ENCODE data around the gene ACIN1. TPM values are rescaled to one million over a fixed set of nuclear protein-coding genes. Genes with fewer than 3 reads are reported as not detected.
"Not testable (repeated sequence)": the region's sequence is repeated elsewhere in the genome, so short reads cannot be mapped to it uniquely, and the experiment has no call there.

ACIN1 gene
- total RNA-seq, 2 donors from 2014 or later = 110 to 119 TPM

DNA sequence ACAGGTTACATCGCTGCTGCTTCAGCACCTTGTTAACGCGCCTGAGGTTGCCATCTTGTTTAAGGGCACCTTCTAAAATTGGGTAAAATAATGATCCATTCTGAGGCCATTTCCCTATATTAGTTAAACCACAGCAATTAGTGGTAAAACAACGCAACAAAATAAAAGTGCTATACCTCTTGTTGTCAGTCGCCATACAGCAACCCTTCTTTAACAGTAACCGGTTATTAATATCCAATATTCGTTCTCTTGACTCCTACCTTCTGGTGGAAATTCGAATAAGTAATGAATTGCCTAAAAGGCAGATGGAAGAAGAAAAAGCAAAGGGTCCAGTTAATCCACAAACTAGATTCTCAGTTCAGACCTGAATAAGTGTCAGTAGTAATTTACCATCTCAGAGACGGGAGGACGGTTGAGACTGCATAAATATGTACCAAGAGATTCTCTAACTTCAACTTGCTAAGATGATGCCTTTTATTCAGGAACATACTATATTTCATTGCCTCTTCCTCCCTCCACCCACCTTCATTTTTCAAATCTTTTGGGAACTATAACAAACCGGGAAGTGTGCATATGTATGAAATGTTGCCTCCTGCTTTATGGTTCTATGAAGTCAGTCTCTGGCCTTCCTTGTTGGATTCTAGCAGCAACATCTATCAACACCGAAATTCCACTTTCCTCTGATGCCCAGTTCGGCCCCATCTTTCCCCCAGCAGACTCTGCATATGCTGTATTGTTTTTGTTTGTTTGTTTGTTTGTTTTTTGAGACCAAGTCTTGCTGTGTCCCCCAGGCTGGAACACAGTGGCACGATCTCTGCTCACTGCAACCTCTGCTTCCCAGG lies 59.4 kb downstream of the ACIN1 start:
- no peak for DNase-seq
- intact Hi-C loops (cut with DNase I, micrococcal nuclease) = no loop called here
- ATAC-seq = no peak

DNA sequence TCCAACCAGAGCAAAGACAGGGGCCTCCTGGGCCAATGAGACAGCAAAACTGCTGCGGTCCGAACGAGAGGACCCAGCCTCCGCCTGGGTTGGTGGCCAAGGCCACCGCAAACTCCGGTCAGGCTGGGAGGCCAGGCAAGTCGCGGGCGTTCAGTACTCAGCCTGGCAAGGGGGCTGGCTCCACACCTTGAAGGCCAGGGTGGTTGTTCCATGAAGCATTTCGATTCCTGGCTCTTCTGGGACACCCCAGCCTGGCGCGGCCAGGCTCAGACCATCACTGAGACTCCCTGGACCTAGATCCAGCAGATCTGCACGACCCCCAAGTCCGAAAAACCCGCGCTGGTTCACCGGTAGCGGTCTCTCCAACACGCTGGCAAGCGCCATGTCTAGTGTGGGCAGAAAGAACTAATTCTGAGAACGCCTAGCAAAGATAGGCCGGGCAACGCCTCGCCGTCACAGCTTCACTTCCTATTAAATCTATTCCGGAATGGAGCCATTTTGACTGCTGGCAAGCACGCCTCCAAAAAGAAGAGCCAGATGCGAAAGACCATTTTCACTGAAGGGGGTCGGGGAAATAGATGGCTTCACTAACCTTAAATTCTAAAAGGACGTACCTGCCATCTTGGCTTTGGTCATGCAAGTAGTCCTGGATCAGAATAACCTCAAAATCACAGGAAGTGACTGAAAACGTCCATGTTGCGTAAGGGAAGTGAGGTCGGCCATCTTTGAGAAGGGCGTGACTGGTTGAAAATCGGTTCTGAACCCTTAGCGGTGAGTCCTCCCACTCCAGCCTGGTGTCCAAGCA lies 60.2 kb downstream of the ACIN1 start, which contains the start of gene PSMB5:
Gene PSMB5, minus strand, starts transcription at position 403 of the 805 bp plus-strand sequence. Its CDS starts 19 bp downstream, at position 384.
- intact Hi-C loops (cut with DNase I, micrococcal nuclease) = no loop called here
- DNase-seq (peak; percentile 89 to 91), ATAC-seq (peak; percentile 97)

DNA sequence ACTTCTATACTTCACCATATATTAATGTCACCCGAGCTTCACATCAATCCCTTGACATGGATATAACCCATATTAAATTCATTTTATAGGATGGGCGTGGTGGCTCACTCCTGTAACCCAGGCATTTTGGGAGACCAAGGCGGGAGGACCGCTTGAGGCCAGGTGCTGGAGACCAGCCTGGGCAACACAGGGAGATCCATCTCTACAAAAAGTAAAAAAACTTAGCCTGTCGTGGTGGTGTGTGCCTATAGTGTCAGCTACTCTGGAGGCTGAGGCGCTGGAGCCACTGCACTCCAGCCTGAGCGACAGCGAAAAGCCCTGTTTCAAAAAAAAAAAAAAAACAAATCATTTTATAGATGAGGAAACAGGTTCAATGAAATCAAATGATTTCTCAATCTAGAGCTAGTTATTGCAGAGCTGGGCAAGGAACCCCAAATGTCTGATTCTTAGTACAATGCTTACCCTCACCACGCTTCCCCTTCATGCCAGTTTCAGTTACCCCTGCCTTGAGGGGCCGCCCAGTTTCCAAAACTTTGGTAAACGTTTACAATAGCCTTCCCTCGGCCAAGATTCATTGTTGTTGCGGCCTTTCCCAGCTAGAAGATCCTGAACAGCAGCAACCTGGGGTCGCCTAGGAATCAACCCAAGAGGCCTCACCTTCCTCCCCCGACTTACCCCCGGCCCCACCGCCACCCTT lies 61.0 kb downstream of the ACIN1 start:
- intact Hi-C loops (cut with DNase I, micrococcal nuclease) = no loop called here
- DNase-seq (no peak), ATAC-seq (no peak)

DNA sequence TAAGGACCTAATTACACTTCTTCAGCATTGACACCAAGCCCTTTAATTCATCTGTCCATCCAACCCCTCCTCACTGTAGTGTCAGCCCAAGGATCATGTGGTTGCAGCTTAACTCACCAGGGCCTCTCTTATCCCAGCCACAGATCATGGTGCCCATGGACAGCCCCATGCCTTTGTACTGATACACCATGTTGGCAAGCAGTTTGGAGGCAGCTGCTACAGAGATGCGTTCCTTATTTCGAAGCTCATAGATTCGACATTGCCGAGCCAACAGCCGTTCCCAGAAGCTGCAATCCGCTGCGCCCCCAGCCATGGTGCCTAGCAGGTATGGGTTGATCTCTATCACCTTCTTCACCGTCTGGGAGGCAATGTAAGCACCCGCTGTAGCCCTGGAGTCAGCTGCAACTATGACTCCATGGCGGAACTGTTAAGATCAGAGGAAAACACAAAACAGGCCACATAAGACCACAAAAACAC lies 61.6 kb downstream of the ACIN1 start:
- DNase-seq (no peak), ATAC-seq (no peak)
- intact Hi-C loops (cut with DNase I, micrococcal nuclease) = no loop called here

DNA sequence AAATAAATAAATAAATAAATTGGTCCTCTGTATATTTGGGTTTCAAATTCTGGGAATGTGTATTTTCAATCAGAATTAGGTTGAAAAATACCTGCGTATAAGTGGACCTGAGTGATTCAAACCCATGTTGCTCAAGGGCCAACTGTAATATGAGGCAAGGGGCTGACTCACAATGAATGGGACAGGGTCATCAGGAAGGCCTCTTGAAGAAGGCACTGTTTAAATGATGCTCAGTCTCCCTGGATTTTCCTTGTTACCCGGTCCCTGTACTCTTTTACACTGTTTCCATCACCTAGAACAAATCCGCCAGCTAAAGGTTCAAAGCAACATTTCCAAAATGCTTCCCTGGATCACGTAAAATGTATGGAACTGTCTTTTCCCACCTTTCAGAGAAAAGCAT lies 64.0 kb downstream of the ACIN1 start:
- ATAC-seq = no peak
- intact Hi-C loops (cut with DNase I, micrococcal nuclease) = no loop called here

DNA sequence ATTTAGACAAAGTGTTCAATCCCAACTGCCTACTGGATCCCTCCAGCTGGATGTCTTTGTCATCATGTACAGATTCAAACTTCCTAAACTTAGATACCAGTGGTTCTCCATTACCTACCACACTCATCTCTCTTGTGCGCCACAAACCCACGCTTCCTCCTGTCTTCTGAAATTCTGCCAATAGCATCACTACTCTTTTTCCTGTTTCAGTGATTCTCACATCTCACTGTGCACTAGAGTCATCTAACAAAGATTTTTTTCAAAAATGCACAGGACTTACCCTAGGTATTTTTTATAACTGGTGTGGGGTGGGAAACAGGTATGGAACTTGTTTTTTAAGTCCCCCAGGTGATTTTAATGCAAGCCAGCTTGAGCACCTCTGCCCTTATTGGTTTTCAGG lies 66.1 kb downstream of the ACIN1 start:
- ATAC-seq (no peak), DNase-seq (no peak)
- intact Hi-C loops (cut with DNase I, micrococcal nuclease) = no loop called here

More for the DNA sequence above, 64.0 kb downstream of the ACIN1 start:
- DNase-seq = no peak

DNA sequence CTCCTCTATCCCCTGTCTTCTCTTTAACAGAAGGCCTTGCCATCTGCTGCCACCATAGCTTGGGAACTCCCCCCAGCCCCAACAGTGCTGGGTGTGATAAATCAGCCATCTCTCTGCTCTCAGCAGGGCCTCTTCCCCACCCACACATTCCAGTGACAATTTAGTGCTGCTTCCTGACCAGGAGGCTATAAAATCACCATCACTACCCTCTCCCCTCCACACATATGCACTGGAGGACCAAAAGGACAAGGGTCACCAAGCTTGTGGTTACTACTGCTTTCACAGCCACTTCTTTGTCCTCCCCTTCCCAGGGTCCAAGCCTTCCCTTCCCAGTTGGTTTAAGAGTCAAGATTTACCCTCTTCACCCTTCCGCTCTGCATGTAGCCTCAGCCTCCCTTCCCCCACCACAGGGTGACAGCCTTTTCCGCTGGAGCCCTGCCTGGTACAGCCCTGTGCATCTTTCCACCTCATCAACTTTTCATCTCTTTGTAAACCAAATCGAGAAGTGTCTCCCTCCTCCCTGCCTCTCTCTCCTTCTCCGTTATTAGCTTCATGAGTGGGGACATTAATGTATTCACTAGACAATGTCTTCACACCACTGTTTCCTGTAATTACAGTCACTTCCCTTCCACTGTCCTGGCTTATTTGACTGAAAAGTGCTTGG lies 69.7 kb downstream of the ACIN1 start:
- peak; percentile 44 for ATAC-seq
- intact Hi-C loops (cut with DNase I, micrococcal nuclease) = no loop called here

DNA sequence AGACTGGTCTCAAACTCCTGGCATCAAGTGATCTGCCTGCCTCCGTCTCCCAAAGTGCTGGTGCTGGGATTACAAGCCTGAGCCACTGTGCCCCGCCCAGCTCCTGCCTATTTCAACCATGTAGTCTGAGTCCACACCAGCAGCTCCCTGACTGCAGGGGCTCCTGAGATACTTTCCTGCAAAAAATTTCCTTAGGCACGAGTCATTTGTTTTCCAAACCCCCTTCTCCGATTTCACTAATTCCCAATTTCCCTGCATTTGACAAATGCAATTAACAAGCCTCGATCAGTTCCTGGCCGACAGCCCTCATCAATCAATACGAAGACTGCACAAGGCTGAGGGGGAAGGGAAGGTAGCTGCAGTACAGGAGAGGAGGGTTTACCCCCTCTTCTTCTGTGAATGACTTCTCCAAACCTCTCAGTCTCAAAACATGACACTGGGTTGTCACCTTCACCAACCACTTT lies 70.3 kb downstream of the ACIN1 start:
- DNase-seq (no peak), ATAC-seq (no peak)
- intact Hi-C loops (cut with DNase I, micrococcal nuclease) = no loop called here

More for the DNA sequence above, 69.7 kb downstream of the ACIN1 start:
- DNase-seq = no peak

DNA sequence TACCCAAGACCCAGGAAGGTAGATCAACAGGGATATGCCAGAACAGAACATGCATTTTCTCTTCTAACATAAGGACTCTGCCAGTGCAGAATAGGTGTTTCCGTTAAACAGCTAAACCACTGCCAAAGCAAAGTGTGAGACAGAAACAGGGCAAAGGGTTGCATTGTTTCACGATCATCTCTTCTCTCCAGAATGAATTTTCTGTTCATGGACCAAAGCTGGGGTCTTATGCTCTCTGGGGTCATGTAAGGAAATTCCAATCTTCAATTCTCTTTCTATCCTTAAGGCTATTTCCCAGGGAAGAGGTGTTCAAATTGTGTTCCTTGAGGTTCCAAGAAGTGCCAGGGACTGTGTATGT lies 71.2 kb downstream of the ACIN1 start:
- ATAC-seq (no peak), DNase-seq (no peak)
- intact Hi-C loops (cut with DNase I, micrococcal nuclease) = no loop called here

DNA sequence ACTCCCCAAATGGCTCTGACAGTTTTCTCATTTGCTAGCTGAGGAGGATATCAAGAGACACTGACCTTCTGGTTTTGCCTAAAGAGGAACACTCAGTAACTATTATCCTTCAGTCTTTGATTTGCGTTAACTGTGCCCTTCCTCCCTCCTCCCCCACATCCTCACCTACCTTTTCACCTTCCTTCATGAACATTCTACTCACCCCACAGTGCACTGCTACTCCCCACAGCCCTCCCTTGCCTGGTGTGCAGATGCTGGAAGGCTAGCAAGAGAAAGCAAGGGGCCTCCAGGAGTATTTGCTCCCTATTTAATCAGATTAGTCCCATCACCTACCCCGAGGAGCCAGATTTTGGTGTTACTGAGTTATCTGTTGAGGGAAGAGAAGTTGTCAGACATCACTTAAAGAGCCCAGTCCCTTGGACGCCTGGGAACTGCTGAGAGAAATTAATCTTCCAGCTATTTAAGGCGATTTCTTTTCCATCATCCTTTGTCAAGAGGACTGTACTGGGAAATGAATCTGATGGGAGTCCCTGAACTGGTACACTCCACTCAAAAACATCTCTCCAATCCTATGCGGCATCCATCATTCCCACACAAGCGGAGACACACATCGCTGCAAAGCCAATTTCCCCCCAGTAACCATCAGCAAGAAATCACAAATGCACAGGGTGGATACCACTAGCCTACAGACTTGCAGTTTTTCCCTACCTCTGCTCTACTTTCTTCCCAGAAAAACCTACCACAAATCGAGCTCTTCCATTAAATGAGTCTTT lies 71.7 kb downstream of the ACIN1 start:
- intact Hi-C loops (cut with DNase I, micrococcal nuclease) = no loop called here
- ATAC-seq (no peak), DNase-seq (no peak)

DNA sequence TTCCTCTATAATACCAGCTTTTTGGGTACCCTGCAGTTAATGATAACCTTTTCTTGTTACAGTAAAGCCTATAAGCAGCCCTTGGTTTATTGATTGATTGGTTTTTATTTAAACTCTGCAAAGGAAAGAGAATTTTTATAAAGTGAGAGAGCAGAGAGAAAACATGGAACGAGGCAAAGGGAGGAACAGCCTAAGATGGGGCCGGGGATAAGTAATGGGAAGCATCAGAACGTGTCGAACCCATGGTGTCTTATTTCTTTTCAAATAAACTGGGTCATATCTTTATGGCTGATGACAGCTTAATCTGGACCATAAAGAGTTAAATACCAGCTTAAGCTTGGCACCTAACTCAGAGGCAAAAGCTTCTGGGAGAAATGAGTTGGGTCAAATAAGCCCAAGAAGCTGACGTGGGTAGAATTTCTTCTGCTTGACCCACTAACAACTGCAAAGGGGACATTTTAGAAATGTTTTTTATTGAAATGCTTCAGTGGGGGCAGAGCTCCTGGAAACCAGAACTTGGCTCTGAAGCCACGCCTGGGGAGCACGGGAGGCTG lies 73.0 kb downstream of the ACIN1 start:
- intact Hi-C loops (cut with DNase I, micrococcal nuclease) = no loop called here
- ATAC-seq (no peak), DNase-seq (no peak)

DNA sequence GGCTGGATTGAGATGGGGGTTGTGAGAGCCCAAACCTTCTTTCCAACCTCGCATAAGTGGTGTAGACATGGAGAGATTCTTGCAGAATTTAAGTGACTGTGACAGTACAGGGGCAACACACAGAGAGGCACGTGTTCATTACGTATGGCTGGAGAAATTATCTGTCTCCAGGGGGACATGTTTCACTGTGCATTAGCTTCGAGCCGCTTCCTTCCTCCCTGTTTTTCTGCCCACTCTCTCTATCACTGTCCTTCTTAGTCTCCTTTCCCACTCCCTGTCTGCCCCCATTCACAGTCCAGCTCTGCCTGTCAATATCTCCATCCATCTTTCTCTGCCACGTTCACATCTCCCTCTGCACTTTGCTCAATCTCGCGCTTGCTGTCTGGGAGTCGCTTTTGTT lies 73.5 kb downstream of the ACIN1 start:
- intact Hi-C loops (cut with DNase I, micrococcal nuclease) = no loop called here
- DNase-seq (no peak), ATAC-seq (no peak)

DNA sequence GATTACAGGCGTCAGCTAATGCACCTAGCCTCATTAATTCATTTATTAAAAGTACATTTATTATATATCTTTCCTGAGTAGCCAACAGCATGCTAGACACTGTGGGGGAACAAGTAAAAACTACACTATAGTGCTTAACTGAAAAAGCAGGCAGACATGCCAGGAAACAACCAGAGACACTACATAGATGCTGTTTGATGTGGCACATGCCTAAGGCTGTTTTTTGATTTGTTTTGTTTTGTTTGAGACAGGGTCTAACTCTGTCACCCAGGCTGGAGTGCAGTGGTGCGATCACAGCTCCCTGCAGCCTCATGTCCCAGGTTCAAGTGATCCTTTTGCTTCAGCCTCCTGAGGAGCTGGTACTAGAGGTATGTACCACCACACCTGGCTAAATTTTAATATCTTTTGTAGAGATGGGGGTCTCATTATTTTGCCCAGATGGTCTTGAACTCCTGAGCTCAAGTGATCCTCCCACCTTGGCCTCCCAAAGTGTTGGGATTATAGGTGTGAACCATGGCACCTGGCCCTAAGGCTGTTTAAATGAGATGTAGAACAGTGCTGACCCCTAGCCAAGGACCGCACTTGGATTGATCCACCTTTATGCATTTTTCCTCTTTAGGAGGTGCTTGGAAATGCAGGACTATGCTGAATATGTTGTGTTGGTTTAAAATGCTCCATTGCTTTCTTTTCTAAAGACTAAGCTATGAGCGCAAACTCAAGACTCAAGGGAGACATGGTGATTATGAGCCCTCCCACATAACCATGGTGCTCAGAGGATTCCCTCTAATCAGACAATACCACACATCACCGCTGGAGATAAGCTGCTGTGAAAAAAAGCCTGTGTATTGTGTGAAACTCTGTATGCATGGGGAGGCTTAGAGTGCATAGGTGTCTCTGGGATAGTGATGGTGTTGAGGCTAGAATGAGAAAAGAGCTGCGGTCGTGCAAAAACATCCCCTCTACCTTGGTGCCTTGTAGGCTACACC lies 74.5 kb downstream of the ACIN1 start:
- intact Hi-C loops (cut with DNase I, micrococcal nuclease) = no loop called here
- ATAC-seq = no peak
- DNase-seq = no peak

DNA sequence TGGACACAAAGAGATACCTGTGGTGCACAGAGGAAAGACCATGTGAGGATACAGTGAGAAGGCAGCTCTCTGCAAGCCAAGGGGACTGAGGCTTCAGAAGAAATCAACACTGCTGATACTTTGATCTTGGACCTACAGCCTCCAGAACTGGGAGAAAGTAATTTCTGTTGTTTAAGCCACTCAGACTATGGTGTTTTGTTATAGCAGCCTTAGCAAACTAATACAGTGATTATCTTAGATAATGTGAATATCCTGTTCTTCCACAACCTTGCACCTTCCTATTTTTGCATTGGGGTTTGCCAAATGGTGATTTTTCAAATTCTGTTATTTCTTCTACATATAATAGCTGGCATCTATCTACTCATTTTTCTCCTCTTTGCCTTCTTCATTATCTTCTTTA lies 76.8 kb downstream of the ACIN1 start:
- intact Hi-C loops (cut with DNase I, micrococcal nuclease) = no loop called here
- ATAC-seq (no peak), DNase-seq (no peak)

DNA sequence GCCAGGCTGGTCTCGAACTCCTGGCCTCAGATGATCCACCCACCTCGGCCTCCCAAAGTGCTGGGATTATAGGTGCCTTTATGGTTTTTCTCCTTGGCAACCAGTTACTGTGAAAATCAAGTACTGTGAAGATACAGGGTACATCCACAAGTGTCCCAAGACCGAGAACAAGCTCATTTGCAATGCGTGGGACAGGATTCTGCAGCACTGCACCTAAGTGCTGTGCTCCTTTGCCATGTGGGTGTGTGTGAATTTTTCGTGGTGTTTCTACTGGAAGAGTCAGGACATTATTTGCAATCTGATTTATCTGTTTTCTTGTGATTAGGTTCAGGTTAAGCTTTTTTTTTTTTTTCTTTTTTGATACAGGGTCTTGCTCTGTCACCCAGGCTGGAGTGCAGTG lies 77.8 kb downstream of the ACIN1 start:
- no peak for DNase-seq
- ATAC-seq = no peak
- intact Hi-C loops (cut with DNase I, micrococcal nuclease) = no loop called here

DNA sequence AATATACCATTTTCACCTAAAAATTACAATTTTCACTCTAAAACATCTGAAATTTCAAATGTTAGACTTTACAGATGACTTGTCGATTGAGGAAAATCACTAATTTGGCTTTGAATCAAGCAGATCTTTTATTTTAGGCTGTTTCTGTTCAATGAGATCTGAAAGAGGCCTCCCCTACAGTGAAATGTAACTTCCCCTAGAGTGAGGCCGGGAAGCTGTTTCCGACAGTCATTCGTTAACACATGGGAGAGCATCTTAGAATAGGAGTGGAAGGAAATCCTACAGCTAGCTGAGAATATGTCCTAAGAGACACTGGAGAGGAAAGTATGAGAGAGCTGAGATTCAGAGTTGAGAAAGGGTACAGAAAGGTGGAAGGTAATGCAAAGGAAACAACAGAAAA lies 79.3 kb downstream of the ACIN1 start:
- ATAC-seq (no peak), DNase-seq (no peak)
- intact Hi-C loops (cut with DNase I, micrococcal nuclease) = no loop called here

DNA sequence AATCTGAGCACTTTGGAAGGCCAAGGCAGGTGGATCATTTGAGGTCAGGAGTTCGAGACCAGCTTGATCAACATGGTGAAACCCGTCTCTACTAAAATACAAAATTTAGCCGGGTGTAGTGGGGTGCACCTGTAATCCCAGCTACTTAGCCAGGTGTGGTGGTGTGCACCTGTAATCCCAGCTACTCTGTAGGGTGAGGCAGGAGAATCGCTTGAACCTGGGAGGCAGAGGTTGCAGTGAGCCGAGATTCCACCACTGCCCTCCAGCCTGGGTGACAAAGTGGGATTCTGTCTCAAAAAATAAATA lies 81.2 kb downstream of the ACIN1 start:
- ATAC-seq; intact Hi-C loops (cut with DNase I, micrococcal nuclease); DNase-seq: not testable (repeated sequence)

Data from left colon (tissue), 2 donors.